Smooth muscle cell (in vitro differentiated cells): Measurements from ENCODE around the gene LBR. TPM values are rescaled to one million over a fixed set of nuclear protein-coding genes. Genes with fewer than 3 reads are reported as not detected.
"Not testable (repeated sequence)": the region's sequence is repeated elsewhere in the genome, so short reads cannot be mapped to it uniquely, and the experiment has no call there.

Experiments
- DNase-seq: peaks from one replicate; lab custom pipeline; 2025; ENCODE audit not compliant: unreplicated experiment; lab: John Stamatoyannopoulos, UW
- H2AFZ ChIP-seq: fragments of 200-600 bp; sonication (generic); 2 replicates; pipeline ENCODE4 v1.6.0; 2016; ENCODE audit warnings: antibody characterized with exemption, low read depth, mild to moderate bottlenecking
- H3F3A ChIP-seq: fragments of 200-600 bp; sonication (generic); 2 replicates; pipeline ENCODE4 v1.6.0; 2017; ENCODE audit warnings: antibody characterized with exemption, low read depth
- H3K27ac ChIP-seq: fragments of 200-600 bp; sonication (generic); 2 replicates; pipeline ENCODE4 v1.5.1; 2016; ENCODE audit warnings: low read depth, mild to moderate bottlenecking
- H3K27me3 ChIP-seq: fragments of 200-600 bp; sonication (generic); 2 replicates; pipeline ENCODE4 v1.6.1; 2016; ENCODE audit warnings: low read depth, mild to moderate bottlenecking
- H3K36me3 ChIP-seq: fragments of 200-600 bp; sonication (generic); 2 replicates; pipeline ENCODE4 v1.5.1; 2016; ENCODE audit warnings: low read depth
- H3K4me1 ChIP-seq: fragments of 200-600 bp; sonication (generic); 2 replicates; pipeline ENCODE4 v1.5.1; 2016; ENCODE audit warnings: low read depth
- H3K4me2 ChIP-seq: fragments of 200-600 bp; sonication (generic); 2 replicates; pipeline ENCODE4 v1.6.0; 2016; ENCODE audit warnings: mild to moderate bottlenecking
- H3K4me3 ChIP-seq: fragments of 200-600 bp; sonication (generic); 2 replicates; pipeline ENCODE4 v1.5.1; 2016; ENCODE audit warnings: mild to moderate bottlenecking
- H3K79me2 ChIP-seq: fragments of 200-600 bp; sonication (generic); 2 replicates; pipeline ENCODE4 v1.6.0; 2016; ENCODE audit warnings: low read depth, mild to moderate bottlenecking
- H3K9ac ChIP-seq: fragments of 200-600 bp; sonication (generic); 2 replicates; pipeline ENCODE4 v1.6.0; 2016; ENCODE audit warnings: low read depth
- H3K9me3 ChIP-seq: fragments of 200-600 bp; sonication (generic); replicated peaks from 2 replicates; pipeline ENCODE4 v1.5.1; 2016; ENCODE audit warnings: low read depth
- H4K20me1 ChIP-seq: fragments of 200-600 bp; sonication (generic); 2 replicates; pipeline ENCODE4 v1.6.0; 2016; ENCODE audit warnings: low read depth
- WGBS: methylation state at CpG from one replicate; pipeline ENCODE4 v1.1.7; 2016; ENCODE audit warnings: low lambda C conversion rate; 5-methylcytosine and 5-hydroxymethylcytosine counted together
- polyA plus RNA-seq: library from polyadenylated mRNA; unstranded; fragments of >200 nt; fragmentation: Nextera tagmentation; extraction: Ambion mirVana; gene quantifications from 2 replicates; pipeline ENCODE4 v1.2.1, GENCODE V29; 2016
- total RNA-seq: library from RNA; depleted of rRNA; stranded (reverse); fragments of >200 nt; gene quantifications from 2 replicates; pipeline ENCODE4 v1.2.3, GENCODE V29; 2014
- TF ChIP-seq, protein P1 (sequence below): fragments of 200-600 bp; sonication (generic); IDR thresholded peaks from 2 replicates; pipeline ENCODE4 v1.5.1; 2017; ENCODE audit warnings: borderline replicate concordance, mild to moderate bottlenecking, antibody characterized with exemption; ENCODE audit not compliant: insufficient read depth, poor library complexity, severe bottlenecking

The LBR gene
- total and polyA plus RNA-seq, 2 experiments from 2014 or later, result 24.8 to 33.4 TPM

DNA sequence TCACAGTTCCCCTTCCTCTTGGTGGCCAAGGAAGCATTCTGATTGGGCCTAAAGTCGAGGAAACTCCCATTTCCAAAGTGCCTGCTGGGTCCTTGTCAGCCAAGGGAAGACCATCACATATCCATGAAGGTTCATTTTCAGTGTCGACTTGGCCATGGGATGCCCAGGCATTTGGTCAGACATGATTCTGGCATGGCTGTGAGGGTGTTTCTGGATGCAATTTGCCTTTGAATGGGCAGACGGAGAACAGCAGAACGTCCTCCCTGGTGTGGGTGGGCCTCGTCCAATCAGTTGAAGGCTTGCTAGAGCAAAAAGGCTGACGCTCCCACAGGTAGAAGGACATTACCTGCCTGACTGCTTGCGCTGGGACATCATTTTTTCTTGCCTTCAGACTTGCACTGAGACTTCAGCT is 48.3 kb upstream of the LBR start:
- Histone ChIP-seq H3K4me2 (no peak overlapping the region), H3F3A (no peaks in the 10 kb centered on the region), H2AFZ (no peak overlapping the region), H3K27ac (no peak overlapping the region), H3K9ac (no peak overlapping the region), H3K4me1 (no peaks in the 10 kb centered on the region), H3K27me3 (no peaks in the 10 kb centered on the region), H4K20me1 (no peaks in the 10 kb centered on the region), H3K36me3 (no peaks in the 10 kb centered on the region), H3K9me3 (no peaks in the 10 kb centered on the region), H3K79me2 (no peaks in the 10 kb centered on the region), H3K4me3 (no peak overlapping the region)
- DNase-seq, result no peak
- TF ChIP-seq, protein P1, sequence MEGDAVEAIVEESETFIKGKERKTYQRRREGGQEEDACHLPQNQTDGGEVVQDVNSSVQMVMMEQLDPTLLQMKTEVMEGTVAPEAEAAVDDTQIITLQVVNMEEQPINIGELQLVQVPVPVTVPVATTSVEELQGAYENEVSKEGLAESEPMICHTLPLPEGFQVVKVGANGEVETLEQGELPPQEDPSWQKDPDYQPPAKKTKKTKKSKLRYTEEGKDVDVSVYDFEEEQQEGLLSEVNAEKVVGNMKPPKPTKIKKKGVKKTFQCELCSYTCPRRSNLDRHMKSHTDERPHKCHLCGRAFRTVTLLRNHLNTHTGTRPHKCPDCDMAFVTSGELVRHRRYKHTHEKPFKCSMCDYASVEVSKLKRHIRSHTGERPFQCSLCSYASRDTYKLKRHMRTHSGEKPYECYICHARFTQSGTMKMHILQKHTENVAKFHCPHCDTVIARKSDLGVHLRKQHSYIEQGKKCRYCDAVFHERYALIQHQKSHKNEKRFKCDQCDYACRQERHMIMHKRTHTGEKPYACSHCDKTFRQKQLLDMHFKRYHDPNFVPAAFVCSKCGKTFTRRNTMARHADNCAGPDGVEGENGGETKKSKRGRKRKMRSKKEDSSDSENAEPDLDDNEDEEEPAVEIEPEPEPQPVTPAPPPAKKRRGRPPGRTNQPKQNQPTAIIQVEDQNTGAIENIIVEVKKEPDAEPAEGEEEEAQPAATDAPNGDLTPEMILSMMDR, result no peak
- WGBS, result 92% methylated on average over 7 of the region's 7 CpGs

DNA sequence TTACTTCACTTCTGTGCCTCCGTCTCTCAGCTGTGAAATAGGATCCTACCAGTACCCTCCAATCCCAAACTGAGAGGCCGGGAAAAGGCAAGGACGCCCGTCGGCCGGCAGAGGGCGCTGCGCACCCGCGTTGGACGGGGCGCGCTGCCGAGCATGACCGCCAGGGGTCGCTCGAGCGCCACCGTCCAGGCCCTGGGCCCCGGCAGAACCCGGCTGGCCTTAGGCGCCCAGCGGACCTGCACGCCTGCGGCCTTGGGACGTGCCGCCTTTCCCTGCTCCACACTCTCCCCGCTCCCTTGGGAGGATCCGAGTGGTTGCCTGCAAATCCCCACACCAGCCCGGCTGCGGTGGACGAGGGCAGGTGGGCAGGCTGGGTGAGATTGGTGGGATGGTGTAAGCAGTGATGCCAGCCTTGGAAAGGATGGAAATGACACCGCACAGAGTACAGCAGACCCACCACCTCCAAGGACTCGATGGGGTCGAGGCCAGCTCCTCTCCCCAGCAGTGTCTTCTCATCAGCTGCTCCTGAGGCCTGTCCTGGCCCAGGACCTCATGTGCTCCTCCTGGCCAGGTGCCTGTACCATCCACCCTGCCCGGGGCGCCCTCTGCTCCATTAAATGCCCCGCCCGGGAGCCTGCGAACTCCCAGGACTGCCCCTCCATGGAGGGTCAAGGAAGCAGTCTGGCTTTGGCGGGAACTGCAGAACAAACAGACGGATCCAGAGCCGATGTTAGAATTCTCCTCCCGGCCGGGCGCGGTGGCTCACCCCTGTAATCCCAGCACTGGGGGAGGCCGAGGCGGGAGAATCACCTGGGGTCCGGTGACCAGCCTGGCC is 47.4 kb upstream of the LBR start:
- H3K9ac ChIP-seq, result no peak overlapping the region
- H3K27me3 ChIP-seq, result no peaks in the 10 kb centered on the region
- DNase-seq, result peak; percentile 58
- no peaks in the 10 kb centered on the region for H3K79me2 ChIP-seq
- no peaks in the 10 kb centered on the region for H4K20me1 ChIP-seq
- no peaks in the 10 kb centered on the region for H3F3A ChIP-seq
- H3K4me2 ChIP-seq, result peak overlapping the region; percentile 76
- H3K4me1 ChIP-seq, result no peaks in the 10 kb centered on the region
- WGBS, result 32% methylated on average over 50 of the region's 50 CpGs
- no peak overlapping the region for H3K27ac ChIP-seq
- H3K4me3 ChIP-seq, result no peak overlapping the region
- H3K9me3 ChIP-seq, result no peaks in the 10 kb centered on the region
- no peak overlapping the region for H2AFZ ChIP-seq
- TF ChIP-seq, protein P1, result peak; percentile 100
- no peaks in the 10 kb centered on the region for H3K36me3 ChIP-seq

- DNase-seq, result no peak
Measured at GRCh38 chr1:225474439-225474985, 46.7 kb upstream of the LBR start.

DNA sequence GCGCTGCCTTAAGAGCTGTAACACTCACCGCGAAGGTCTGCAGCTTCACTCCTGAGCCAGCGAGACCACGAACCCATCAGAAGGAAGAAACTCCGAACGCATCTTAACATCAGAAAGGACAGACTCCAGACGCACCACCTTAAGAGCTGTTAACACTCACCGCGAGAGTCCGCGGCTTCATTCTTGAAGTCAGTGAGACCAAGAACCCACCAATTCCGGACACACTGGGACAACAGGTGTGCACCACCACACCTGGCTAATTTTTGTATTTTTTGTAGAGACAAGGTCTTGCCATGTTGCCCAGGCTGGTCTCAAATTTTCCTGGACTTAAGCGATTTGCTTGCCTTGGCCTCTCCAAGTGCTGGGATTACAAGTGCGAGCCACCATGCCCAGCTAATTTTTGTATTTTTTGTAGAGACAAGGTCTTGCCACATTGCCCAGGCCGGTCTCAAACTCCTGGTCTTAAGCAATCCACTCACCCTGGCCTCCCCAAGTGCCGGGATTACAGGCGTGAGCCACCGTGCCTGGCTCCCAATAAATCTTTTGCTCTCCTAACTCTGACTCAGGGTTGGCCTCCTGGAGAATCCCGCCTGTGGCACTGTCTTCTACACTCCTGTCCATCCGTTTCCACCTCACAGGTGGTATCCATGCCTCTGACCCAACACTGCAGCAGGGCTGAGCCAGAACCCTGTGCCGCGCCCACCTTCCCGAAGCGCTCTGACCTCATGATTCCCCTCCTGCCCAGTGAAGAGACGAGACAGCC is 46.0 kb upstream of the LBR start:
- H2AFZ ChIP-seq, H3K27ac ChIP-seq, H3K27me3 ChIP-seq, H3K4me3 ChIP-seq, H3K9me3 ChIP-seq, H3K36me3 ChIP-seq, H3K9ac ChIP-seq, H3K79me2 ChIP-seq, H3K4me2 ChIP-seq, H4K20me1 ChIP-seq, H3K4me1 ChIP-seq, H3F3A ChIP-seq, DNase-seq: not testable (repeated sequence)
- 94% methylated on average over 26 of the region's 26 CpGs for WGBS

More at GRCh38 chr1:225474439-225474985, 46.7 kb upstream of the LBR start:
- Histone ChIP-seq H3K79me2 (no peaks in the 10 kb centered on the region), H4K20me1 (no peaks in the 10 kb centered on the region), H3K9me3 (no peaks in the 10 kb centered on the region), H3K4me1 (no peaks in the 10 kb centered on the region), H3K36me3 (no peaks in the 10 kb centered on the region), H3K27me3 (no peaks in the 10 kb centered on the region), H3K4me2 (no peak overlapping the region), H2AFZ (no peak overlapping the region), H3K4me3 (no peak overlapping the region), H3K9ac (no peak overlapping the region), H3K27ac (no peak overlapping the region), H3F3A (no peaks in the 10 kb centered on the region)
- TF ChIP-seq, protein P1, result no peak
- 50% methylated on average over 13 of the region's 13 CpGs for WGBS

GRCh38 chr1:225473266-225473665 is 45.4 kb upstream of the LBR start:
- H3F3A ChIP-seq, H3K4me3 ChIP-seq, H3K79me2 ChIP-seq, H2AFZ ChIP-seq, H3K9me3 ChIP-seq, H3K4me1 ChIP-seq, DNase-seq, H4K20me1 ChIP-seq, H3K9ac ChIP-seq, H3K36me3 ChIP-seq, H3K27ac ChIP-seq, H3K27me3 ChIP-seq, H3K4me2 ChIP-seq: not testable (repeated sequence)
- WGBS, result 40% methylated on average over 8 of the region's 8 CpGs
